ENCODE data around the gene TCFL5. TPM values are rescaled to one million over a fixed set of nuclear protein-coding genes. Genes with fewer than 3 reads are reported as not detected.

The TCFL5 gene
- total and polyA plus RNA-seq, 2 donors (not counting 3 experiments of a cell fraction or from before 2014, with no cell fraction given): 4.4 to 11.1 TPM

DNA sequence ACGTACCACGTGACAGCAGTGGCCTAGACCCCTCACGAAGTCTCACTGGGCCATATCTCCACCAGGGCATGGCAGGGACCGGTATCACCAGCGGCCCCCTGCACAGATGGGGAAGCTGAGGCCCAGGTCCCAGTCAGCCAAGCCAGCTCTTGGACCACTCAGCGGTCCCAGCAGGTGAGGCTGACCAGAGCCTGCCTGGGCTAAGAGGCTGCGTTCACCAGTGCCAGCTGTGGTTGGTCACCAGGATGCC is 67.9 kb downstream of the TCFL5 start:
- no peaks in the 10 kb centered on the region for H3K9me3 ChIP-seq (replicated peaks; ENCODE audit: control insufficient read depth, insufficient read depth, low read length)
- BruUV-seq (replicated peaks): no TSS peak
- H3K27me3 ChIP-seq (ENCODE audit: control insufficient read depth in 2 of 2, insufficient read depth in 2 of 2, low read length in 2 of 2): no peaks in the 10 kb centered on the region
- intact Hi-C loops (cut with micrococcal nuclease) (loop anchor here (1.0 to 10.0 kb wide), 2 partner anchors 434 to 489 kb away; partner anchors contain the start of gene ADRM1), dilution Hi-C loops (cut with MboI; ENCODE audit: extremely low pct_ligation_motif_present, low sequenced_read_pairs) (no loop called here)
- peaks cover 22% of the 10 kb centered on the region for H3K4me1 ChIP-seq (ENCODE audit: control insufficient read depth, extremely low read depth, insufficient read depth, low read length)
- H3K27ac ChIP-seq (ENCODE audit: insufficient read depth, low read depth, low read length): peak overlapping the region; percentile 61
- ChIA-PET CTCF (interaction anchor here (0.7 to 1.9 kb wide), 12 partner anchors 11 to 383 kb away, joined by 3 to 24 read pairs (median 5); partner anchors contain the start of gene NTSR1), POLR2A (no interaction called here)
- peak overlapping the region; percentile 93 for H2AFZ ChIP-seq (ENCODE audit: low read depth, low read length)
- H3K79me2 ChIP-seq (ENCODE audit: control insufficient read depth, insufficient read depth, low read length): peaks cover 14% of the 10 kb centered on the region
- TF ChIP-seq FOS (IDR thresholded peaks at IDR 0.05; ENCODE audit: borderline replicate concordance, insufficient read depth, low read length): no peak
- TF ChIP-seq POLR2AphosphoS5 (IDR thresholded peaks at IDR 0.05; ENCODE audit: insufficient read depth, low read depth, low read length): no peak
- no peak for TF ChIP-seq MYC (IDR thresholded peaks at IDR 0.05; ENCODE audit: low read depth, low read length)
- TF ChIP-seq JUN (IDR thresholded peaks at IDR 0.05; ENCODE audit: borderline replicate concordance, insufficient read depth, insufficient read length, low read depth): no peak
- no peak for TF ChIP-seq EZH2 (IDR thresholded peaks at IDR 0.05; ENCODE audit: borderline replicate concordance, low read depth, low read length, severe bottlenecking)
- TF ChIP-seq, protein P1, sequence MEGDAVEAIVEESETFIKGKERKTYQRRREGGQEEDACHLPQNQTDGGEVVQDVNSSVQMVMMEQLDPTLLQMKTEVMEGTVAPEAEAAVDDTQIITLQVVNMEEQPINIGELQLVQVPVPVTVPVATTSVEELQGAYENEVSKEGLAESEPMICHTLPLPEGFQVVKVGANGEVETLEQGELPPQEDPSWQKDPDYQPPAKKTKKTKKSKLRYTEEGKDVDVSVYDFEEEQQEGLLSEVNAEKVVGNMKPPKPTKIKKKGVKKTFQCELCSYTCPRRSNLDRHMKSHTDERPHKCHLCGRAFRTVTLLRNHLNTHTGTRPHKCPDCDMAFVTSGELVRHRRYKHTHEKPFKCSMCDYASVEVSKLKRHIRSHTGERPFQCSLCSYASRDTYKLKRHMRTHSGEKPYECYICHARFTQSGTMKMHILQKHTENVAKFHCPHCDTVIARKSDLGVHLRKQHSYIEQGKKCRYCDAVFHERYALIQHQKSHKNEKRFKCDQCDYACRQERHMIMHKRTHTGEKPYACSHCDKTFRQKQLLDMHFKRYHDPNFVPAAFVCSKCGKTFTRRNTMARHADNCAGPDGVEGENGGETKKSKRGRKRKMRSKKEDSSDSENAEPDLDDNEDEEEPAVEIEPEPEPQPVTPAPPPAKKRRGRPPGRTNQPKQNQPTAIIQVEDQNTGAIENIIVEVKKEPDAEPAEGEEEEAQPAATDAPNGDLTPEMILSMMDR (IDR thresholded peaks at IDR 0.05; ENCODE audit: extremely low read depth in 1 of 2, insufficient read depth in 1 of 2, low read depth in 1 of 2, low read length in 2 of 2): no peak
- no peak for TF ChIP-seq GATA2 (IDR thresholded peaks at IDR 0.05; ENCODE audit: insufficient read depth, insufficient read length, low read depth, low read length)
- TF ChIP-seq POLR2A (IDR thresholded peaks at IDR 0.05; ENCODE audit: low read depth, low read length): no peak
- TF ChIP-seq, protein P2, sequence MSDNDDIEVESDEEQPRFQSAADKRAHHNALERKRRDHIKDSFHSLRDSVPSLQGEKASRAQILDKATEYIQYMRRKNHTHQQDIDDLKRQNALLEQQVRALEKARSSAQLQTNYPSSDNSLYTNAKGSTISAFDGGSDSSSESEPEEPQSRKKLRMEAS (IDR thresholded peaks at IDR 0.05; ENCODE audit: insufficient read depth, insufficient read length): no peak
- H3K36me3 ChIP-seq (ENCODE audit: control insufficient read depth in 2 of 2, extremely low read depth in 1 of 2, insufficient read depth in 2 of 2, low read length in 2 of 2): no peaks in the 10 kb centered on the region
- no peaks in the 10 kb centered on the region for H4K20me1 ChIP-seq (replicated peaks; ENCODE audit: control insufficient read depth, extremely low read depth, insufficient read depth, low read length)
- no peak for FAIRE-seq
- H3K9ac ChIP-seq (replicated peaks; ENCODE audit: extremely low read depth, insufficient read depth, low read length): peak overlapping the region; percentile 41
- no peaks in the 10 kb centered on the region for H3K9me1 ChIP-seq (replicated peaks; ENCODE audit: control insufficient read depth, extremely low read depth, insufficient read depth, low read length)
- peak overlapping the region; percentile 69 for H3K4me2 ChIP-seq (ENCODE audit: insufficient read depth, low read length)
- no peak overlapping the region for H3K4me3 ChIP-seq (replicated peaks in 1 of 3; ENCODE audit: insufficient read depth in 1 of 3, low read depth in 1 of 3, low read length in 3 of 3)
- no peak for DNase-seq (ENCODE audit: low read depth, low spot score)

All from endothelial cell of umbilical vein (primary cell).